Ishikawa (cell line): ENCODE results near the gene ADA.

Experiments
- CEBPB ChIP-seq: IDR thresholded peaks from 2 replicates; pipeline ENCODE4 v1.6.1; 2012
- CREB1 ChIP-seq: IDR thresholded peaks from 2 replicates; pipeline ENCODE4 v1.6.1; 2012; ENCODE audit warnings: low read depth
- EGR1 ChIP-seq: IDR thresholded peaks from 2 replicates; pipeline ENCODE4 v1.6.1; 2012
- EP300 ChIP-seq: IDR thresholded peaks from 2 replicates; pipeline ENCODE4 v1.6.1; 2012; ENCODE audit warnings: borderline replicate concordance
- FOXM1 ChIP-seq: IDR thresholded peaks from 2 replicates; pipeline ENCODE4 v1.6.1; 2012; ENCODE audit warnings: low read depth, borderline replicate concordance
- MAX ChIP-seq: IDR thresholded peaks from 2 replicates; pipeline ENCODE4 v1.6.1; 2012
- RAD21 ChIP-seq: IDR thresholded peaks from 2 replicates; pipeline ENCODE4 v1.6.1; 2012; ENCODE audit warnings: low read depth
- TAF1 ChIP-seq: IDR thresholded peaks from 2 replicates; pipeline ENCODE4 v1.6.1; 2012; ENCODE audit warnings: low read depth, mild to moderate bottlenecking
- TCF12 ChIP-seq: IDR thresholded peaks from 2 replicates; pipeline ENCODE4 v1.6.1; 2012; ENCODE audit warnings: low read depth
- YY1 ChIP-seq: IDR thresholded peaks from 2 replicates; pipeline ENCODE4 v1.6.1; 2012; ENCODE audit warnings: low read depth
- ZBTB7A ChIP-seq: IDR thresholded peaks from 2 replicates; pipeline ENCODE4 v1.6.1; 2012; ENCODE audit warnings: low read depth
- TF ChIP-seq, protein P1 (sequence below): IDR thresholded peaks from 2 replicates; pipeline ENCODE4 v1.6.1; 2012

DNA sequence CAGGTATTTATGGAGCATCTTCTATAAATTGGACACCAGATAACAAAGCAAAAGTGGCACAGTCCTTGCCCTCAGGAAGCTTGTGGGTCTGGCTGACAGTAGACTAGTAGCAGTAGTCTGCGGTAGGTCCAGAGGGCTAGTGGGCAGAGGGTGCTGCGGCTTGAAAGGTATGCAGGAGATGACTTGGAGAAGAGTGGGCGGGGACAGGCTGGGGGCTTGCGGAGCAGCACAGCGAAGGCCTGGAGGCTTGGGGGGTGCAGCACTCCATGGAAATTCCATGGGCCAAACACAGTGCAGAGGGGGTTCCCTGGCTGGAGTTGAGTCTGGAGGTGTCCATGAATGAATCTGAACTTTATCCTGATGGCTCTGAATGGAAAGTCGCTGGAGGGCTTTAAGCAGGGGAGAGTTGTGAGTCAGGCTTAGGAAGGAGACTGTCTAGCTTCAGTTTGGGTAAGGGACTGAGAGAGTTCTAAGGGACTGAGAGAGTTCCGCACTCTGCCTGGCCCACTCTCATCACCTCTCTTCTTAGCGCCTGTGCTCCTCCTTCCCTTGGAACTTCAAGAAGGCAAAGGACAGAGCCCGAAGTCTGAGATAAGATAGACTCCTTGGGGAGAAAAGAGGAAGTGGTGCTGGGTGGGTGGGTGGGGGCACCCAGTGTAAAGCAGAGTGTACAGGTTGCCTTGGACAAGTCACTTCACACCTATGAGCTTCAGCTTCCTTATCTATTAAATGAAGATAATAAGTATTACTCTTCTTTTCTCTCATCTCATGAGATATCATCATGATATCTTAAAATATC is 60.3 kb downstream of the ADA start:
- TF ChIP-seq, protein P1, sequence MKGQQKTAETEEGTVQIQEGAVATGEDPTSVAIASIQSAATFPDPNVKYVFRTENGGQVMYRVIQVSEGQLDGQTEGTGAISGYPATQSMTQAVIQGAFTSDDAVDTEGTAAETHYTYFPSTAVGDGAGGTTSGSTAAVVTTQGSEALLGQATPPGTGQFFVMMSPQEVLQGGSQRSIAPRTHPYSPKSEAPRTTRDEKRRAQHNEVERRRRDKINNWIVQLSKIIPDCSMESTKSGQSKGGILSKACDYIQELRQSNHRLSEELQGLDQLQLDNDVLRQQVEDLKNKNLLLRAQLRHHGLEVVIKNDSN = no peak
- TF ChIP-seq CREB1 = no peak
- no peak for TF ChIP-seq TAF1
- no peak for TF ChIP-seq EP300
- TF ChIP-seq FOXM1 = no peak
- TF ChIP-seq MAX = no peak
- no peak for TF ChIP-seq CEBPB
- no peak for TF ChIP-seq ZBTB7A
- TF ChIP-seq YY1 = no peak
- TF ChIP-seq TCF12 = no peak
- no peak for TF ChIP-seq RAD21
- no peak for TF ChIP-seq EGR1
